HG03060 (cell line): ENCODE measurements around the gene UBALD2.
"Not testable (repeated sequence)": the region's sequence is repeated elsewhere in the genome, so short reads cannot be mapped to it uniquely, and the experiment has no call there.

Experiments used
- ATAC-seq: cut with Tn5 transposase; IDR thresholded peaks from one replicate; pipeline ENCODE4 v1.9.1; 2021; ENCODE audit warnings: low read depth, moderate number of reproducible peaks; ENCODE audit not compliant: unreplicated experiment

UBALD2 gene

DNA sequence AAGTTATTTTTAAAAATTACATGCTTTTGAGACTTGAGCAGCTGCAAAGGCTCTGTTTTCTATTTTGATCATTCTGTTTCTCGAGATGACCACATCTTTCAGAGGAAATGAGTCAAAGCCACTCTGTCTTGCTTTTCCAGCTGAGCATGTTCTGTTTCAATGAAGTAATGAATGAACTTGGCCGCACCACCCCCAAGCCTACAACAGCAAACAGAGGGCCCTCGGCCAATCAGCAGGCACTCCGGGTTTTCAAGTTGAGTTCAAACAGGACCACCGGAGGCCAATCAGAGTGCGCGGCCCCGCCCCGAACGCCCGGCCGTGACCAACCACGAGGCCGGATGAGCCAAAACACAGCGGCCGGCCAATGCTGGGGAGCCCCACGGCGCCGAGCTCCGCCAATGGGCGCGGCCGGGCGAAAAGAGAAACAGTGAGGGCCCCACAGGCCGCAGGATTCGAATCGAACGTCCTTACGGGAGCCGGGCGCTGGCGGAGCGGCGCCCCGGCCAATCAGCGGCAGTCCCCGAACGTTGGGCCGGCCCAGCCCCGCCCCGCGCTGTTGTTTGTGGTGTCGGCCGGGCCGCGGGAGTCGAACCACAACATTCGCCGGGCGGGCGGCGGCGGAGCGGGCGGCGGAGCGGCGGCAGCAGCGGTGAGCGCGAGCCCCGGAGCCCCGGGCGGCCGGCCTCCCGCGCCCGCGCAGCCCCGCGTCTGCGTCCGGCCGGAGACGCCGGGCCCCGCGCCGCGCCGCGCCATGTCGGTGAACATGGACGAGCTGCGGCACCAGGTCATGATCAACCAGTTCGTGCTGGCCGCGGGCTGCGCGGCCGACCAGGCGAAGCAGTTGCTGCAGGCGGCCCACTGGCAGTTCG is at the start of gene UBALD2:
UBALD2 (plus strand) TSS at position 594 of the 869 bp plus-strand sequence; CDS start at position 752, 158 bp downstream.
- peak; percentile 51 for ATAC-seq

DNA sequence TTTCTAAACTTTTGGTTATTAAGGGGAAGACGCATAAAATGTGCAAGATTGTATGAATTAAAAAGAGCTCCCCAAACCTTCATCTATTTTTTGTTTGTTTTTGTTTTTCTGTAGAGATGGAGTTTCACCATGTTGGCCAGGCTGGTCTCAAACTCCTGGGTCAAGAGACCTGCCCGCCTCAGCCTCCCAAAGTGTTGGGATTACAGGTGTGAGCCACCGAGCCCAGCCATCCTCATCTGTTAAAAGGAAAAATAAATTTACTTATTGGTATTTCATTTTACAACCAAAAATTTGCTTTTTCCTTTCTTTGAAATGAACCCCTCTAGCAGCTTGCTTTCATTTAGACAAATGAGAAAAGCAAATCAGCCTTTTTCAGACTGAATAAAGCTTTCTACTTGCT is 48.1 kb upstream of the UBALD2 start:
- ATAC-seq, result no peak

DNA sequence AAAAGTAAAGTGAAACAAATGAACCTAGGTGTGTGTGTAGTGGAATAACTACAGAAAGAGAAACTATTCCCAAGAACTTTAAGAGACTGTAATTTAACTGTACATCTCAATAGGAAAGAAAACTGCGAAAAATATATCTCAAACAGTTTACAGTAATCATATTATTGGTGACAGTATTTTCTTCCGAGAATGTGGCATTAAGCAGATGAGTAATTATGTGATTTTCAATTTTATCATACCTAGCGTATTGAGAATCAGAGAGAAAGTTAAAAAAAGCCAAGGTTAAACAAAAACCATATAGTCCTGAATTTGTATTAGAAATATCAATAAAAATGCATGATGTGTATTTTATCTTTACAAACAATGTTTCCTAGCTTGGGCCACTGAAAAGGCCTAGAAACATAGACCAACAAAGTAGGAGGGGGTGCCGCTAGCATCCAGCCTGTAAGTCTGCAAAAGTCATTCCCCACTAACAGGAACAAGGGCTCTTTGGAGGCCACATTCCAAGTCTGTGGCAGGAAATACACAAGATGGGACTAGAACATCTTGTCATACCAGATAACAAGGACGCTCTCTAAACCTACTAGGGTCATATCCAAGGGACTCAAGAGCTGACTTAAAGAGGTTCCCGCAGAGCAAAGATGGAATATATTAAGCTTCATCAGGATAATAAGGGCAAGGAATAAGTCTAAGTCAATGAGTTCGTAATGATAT is 45.3 kb upstream of the UBALD2 start:
- ATAC-seq, result no peak

- ATAC-seq, result no peak
These were observed 41.3 kb upstream of the UBALD2 start for GRCh38 chr17:76223802-76224201.

- not testable (repeated sequence) for ATAC-seq
These were observed 39.6 kb upstream of the UBALD2 start for GRCh38 chr17:76225373-76226086.

- ATAC-seq, result not testable (repeated sequence)
These were observed 38.4 kb upstream of the UBALD2 start for GRCh38 chr17:76226749-76227148.

- no peak for ATAC-seq
These were observed 32.8 kb upstream of the UBALD2 start for GRCh38 chr17:76232342-76232741.

DNA sequence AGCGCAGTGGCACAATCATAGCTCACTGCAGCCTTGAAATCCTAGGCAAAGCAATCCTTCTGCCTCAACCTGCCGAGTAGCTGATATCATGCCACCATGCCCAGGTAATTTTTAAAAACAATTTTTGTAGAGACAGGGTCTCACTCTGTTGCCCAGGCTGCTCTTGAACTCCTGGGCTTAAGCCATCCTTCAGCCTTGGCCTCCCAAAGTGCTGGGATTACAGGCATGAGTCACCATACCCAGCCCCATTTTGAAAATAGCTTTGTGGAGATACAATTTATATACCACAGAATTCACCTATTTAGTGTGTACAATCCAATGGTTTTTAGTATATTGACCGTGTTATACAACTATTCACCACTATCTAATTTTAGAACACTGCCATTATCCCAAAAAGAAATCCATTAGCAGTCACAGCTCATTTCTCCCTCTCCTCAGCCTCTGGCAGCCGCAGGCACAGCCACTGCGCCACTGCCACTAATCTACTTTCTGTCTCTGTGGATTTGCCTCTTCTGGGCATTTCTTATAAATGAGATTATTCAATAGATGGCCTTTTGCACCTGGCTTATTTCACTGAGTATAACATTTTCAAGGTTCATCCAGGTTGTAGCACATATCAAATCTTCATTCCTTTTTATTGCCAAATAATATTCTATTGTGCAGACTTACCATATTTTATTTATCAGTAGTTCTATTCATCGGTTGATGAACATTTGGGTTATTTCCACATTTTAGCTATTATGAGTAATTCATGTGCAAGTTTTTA is 31.4 kb upstream of the UBALD2 start:
- ATAC-seq, result no peak

- ATAC-seq, result no peak
These were observed 30.8 kb upstream of the UBALD2 start for GRCh38 chr17:76234354-76234679.

- ATAC-seq, result no peak
These were observed 29.3 kb upstream of the UBALD2 start for GRCh38 chr17:76235883-76236282.

DNA sequence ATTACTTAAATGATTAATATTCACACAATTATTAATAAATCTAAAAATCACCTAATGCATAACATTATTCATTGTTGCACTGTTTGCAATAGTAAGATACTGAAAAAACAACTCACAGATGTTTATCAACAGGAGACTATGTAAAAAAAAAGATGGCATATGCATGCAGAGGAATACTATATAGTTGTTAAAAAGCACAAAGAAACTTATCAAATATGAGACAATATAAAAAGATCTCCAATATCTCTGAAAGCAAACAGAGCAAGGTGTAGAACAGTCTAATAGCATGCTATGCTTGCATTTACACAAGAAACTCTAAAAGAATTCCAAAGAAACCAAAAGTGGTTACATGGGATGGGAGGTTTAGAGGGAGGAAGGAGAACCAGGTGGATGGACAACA is 28.5 kb upstream of the UBALD2 start:
- ATAC-seq, result no peak

GRCh38 chr17:76237859-76238313 is 27.3 kb upstream of the UBALD2 start:
- no peak for ATAC-seq

DNA sequence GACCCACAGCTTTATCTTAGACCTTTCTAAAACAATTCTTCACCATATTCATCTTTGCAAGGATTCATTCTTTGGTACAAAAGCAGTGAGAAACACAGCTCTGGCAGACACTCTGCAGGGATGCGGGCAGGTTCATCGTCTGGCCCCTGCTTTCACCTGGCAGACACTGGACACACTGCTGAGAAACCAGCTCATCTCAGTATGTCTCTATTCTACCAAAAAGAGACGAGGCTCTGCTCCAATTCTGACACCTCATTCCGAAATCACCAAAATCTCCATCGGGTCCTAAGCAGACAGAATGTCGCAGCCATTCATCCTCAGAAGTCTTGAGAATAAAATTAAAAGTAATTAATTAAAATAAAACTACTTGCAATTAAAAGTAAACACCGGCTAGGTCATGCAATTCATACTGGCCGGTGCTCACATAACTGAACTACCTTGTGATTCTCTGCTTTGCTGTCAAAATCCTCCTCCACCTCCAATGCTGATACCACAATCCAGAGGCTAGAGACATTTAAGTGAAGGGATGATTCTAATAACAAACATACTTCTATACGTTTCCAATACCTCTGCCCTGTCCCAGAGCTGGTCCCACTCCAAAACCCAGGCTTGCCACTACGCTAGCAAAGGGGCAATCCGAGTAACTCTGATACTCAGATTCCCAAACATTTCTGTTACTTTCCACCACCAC is 26.2 kb upstream of the UBALD2 start:
- no peak for ATAC-seq

GRCh38 chr17:76239538-76240274 is 25.4 kb upstream of the UBALD2 start:
- ATAC-seq, result no peak

- ATAC-seq, result no peak
These were observed 24.5 kb upstream of the UBALD2 start, which contains the start of gene RNF157 for GRCh38 chr17:76240461-76241203. Gene RNF157, minus strand, starts transcription at chr17:76240493. Its CDS starts 253 bp downstream, at chr17:76240240.

GRCh38 chr17:76241204-76241538 is 24.0 kb upstream of the UBALD2 start:
- ATAC-seq, result no peak

DNA sequence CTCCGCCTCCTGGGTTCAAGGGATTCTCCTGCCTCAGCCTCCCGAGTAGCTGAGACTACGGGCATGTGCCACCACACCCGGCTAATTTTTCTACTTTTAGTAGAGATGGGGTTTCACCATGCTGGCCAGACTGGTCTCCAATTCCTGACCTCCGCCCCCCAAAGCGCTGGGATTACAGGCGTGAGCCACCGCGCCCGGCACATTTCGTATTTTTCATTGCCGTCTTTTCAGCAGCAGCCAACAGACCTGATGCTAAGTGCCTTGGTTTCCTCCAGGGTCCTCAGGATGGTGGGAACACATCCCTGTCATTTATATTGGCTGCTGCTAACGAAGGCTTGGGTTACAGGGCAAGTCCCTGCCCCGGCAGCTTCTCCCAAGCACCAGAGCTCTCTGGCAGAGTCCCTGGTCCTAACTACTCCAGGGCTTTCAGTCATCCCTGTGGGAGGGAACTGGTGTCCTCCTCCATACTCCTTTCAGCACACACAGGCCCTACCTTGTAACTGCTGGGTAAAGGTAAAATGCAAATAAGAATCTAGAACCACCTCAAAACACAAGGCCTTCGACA is 23.4 kb upstream of the UBALD2 start:
- ATAC-seq, result no peak
